ENCODE measurements around the gene IGF1.
A peak's percentile ranks its signal among the peaks of the same experiment; 100 is the strongest.

The IGF1 gene

DNA sequence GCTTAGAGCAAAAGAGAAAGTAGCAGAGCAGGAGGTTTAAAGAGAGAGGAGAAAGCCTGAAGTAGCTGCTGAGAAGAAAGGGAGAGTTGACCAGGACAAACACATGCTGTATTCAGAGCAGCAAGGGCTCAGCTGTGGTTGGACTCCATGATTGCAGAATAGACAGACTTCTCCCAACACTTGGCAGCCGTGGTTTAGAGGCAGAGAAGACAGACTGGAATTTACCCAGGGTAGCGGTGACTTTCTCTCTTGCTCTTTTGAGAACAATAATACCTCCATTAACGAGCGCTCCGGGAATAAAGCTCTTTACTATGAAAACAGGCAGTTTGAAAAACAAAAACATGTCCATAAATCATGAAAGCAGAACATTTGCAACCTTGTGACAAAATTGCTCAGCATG is 21.4 kb upstream of the IGF1 start:
- DNase-seq = no peak
- in situ Hi-C loops (cut with MboI; ENCODE audit: low pct_unique_long_range_greater_than_20kb, low sequenced_read_pairs) = no loop called here

DNA sequence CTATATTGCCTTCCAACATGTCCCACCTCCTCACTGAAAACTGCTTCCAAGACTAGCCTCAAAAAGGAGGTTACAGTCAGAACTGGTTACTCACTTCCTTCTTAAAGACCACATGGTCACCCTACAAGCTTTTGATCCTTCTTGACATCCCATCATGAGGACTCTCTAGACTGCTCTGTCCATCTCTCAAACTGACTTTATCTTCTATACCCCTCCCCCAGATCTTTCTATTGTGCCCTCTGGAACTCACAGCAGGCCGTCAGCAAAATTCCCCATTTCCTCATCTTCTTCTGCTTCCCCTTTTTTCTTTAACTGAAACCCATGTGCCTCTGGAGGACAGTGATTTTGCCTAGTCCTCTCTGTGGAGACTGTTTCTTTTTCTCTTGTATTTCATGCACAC is 18.1 kb upstream of the IGF1 start:
- in situ Hi-C loops (cut with MboI; ENCODE audit: low pct_unique_long_range_greater_than_20kb, low sequenced_read_pairs) = loop anchor here (25.0 kb wide), 1 partner anchor 561 kb away; no protein-coding TSS in a partner anchor
- DNase-seq = no peak

- in situ Hi-C loops (cut with MboI; ENCODE audit: low pct_unique_long_range_greater_than_20kb, low sequenced_read_pairs) = loop anchor here (25.0 kb wide), 1 partner anchor 560 kb away; no protein-coding TSS in a partner anchor
- no peak for DNase-seq
These were observed 17.4 kb upstream of the IGF1 start for GRCh38 chr12:102497743-102498142.

GRCh38 chr12:102496591-102496990 is 16.2 kb upstream of the IGF1 start:
- in situ Hi-C loops (cut with MboI; ENCODE audit: low pct_unique_long_range_greater_than_20kb, low sequenced_read_pairs) = loop anchor here (25.0 kb wide), 1 partner anchor 559 kb away; no protein-coding TSS in a partner anchor

GRCh38 chr12:102487226-102487625 is 6.9 kb upstream of the IGF1 start:
- DNase-seq = no peak
- in situ Hi-C loops (cut with MboI; ENCODE audit: low pct_unique_long_range_greater_than_20kb, low sequenced_read_pairs) = loop anchor here (25.0 kb wide), 1 partner anchor 550 kb away; no protein-coding TSS in a partner anchor

More at GRCh38 chr12:102496591-102496990, 16.2 kb upstream of the IGF1 start:
- no peak for DNase-seq

DNA sequence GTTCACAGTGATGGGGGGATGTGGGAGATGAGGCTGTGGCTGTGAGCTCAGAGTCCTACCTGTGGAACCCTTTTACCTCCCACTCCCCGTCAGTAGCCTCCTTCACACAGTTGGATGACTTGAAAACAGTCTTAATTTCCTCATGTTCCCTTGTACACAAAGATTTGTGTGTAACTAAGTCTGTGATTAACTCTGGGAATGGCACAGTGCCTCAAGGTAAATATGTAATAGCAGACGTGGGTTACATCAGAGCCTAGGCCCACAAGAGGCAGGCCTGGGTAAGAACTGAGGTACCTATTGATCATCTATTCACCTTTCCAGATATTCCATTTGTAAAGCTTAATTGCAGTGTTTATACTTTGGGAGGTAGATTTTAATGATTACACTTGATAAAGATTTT is 5.8 kb upstream of the IGF1 start:
- no peak for DNase-seq
- in situ Hi-C loops (cut with MboI; ENCODE audit: low pct_unique_long_range_greater_than_20kb, low sequenced_read_pairs) = loop anchor here (25.0 kb wide), 1 partner anchor 549 kb away; no protein-coding TSS in a partner anchor

DNA sequence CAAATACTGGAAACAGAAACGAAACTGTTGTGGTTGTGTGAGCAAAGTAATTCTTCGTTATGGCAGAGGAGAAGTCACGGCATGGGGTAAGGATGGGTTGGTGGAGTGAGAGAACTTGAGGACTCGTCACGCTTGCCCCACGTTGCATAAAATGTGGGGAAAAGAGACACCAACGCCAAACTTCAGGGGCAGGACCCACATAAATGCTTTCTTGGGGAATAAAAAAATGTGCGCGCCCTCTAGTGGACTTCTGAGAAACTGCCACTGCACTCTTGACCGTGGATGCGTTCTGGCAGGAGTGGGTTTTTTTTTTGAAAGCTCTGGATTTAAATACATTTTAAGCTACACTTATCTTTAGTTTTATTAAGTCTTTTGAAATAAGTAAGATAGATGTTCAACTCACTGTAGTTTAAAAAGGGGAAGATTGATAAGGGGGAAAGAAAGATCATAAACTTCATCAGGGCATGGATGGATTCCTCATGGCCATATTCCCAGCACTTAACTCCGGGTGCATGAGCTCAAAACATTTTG is 4.1 kb upstream of the IGF1 start:
- peak; percentile 65 for DNase-seq
- in situ Hi-C loops (cut with MboI; ENCODE audit: low pct_unique_long_range_greater_than_20kb, low sequenced_read_pairs) = loop anchor here (25.0 kb wide), 1 partner anchor 547 kb away; no protein-coding TSS in a partner anchor

DNA sequence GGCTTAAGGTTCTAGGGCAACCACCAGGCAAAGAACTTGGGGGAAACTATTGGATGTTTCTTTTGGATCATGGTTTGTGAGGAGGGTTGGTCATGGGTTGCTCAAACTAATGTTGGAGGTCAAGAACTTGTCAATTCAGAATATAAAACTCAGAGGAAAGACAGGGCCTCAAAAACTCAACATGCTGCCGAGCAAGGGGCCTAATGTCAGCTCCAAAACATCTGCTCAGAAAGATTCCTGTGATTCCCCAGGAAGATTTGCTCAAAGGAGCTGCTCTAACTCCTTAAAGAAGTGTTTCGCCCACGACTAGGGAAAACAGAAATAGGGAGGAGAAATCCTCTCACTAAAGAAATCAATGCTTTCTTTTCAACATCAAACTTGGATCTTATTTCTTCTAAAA is 3.7 kb upstream of the IGF1 start:
- in situ Hi-C loops (cut with MboI; ENCODE audit: low pct_unique_long_range_greater_than_20kb, low sequenced_read_pairs) = loop anchor here (25.0 kb wide), 1 partner anchor 547 kb away; no protein-coding TSS in a partner anchor

DNA sequence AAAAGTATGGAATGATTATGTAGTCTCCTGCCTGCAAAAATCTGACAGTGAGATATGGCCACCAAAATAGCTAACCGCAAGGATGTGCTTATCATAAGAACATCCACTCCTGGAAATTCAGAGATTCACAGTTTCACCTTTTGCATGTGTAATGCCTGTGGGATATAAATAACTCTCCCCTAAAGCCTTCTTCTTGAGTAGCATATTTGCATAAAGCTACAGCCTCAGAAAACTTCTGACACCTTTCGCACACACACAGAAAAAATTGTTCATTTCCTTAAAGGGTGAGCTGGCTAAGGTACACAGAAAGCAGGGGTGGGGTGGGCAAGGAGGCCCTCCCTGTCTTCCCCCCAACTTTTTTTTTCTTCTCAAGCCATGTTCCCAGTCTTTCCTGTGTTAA is 3.1 kb upstream of the IGF1 start:
- in situ Hi-C loops (cut with MboI; ENCODE audit: low pct_unique_long_range_greater_than_20kb, low sequenced_read_pairs) = loop anchor here (25.0 kb wide), 1 partner anchor 546 kb away; no protein-coding TSS in a partner anchor
- no peak for DNase-seq

More for the DNA sequence above, 3.7 kb upstream of the IGF1 start:
- no peak for DNase-seq

DNA sequence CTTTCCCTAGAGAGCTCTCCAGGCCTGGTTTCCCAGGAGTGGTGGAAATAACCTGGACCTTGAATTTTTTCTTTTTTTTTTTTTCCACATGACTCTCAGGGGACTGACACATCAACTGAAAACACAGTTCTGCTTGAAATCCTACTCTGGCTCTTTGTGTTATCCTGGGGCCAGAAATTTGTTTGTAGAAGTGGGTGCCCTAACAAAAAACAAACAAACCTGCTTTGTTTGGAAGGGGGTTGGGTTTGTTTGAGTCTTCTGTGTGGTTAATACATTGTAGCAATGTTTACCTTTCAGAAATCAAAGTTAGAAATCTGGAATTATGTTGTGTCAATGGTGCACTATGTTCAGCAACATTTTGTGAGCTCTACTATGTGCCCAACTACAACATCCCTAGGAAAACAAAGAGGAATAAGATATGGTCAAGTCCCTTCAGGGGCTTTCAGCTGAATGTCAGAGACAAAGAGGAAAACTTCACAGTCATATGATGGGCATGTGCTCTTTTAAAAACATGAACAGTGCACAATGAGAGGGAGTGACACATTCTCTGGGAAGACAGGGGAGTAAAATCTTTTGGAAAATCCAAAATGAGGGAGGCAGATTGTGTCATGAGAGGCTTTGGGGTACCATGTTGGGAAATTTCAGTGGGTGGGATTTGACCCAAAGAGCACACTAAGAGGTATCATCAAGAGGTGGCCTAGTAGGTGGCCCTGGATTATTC is 1.5 kb upstream of the IGF1 start:
- in situ Hi-C loops (cut with MboI; ENCODE audit: low pct_unique_long_range_greater_than_20kb, low sequenced_read_pairs) = loop anchor here (25.0 kb wide), 1 partner anchor 545 kb away; no protein-coding TSS in a partner anchor

DNA sequence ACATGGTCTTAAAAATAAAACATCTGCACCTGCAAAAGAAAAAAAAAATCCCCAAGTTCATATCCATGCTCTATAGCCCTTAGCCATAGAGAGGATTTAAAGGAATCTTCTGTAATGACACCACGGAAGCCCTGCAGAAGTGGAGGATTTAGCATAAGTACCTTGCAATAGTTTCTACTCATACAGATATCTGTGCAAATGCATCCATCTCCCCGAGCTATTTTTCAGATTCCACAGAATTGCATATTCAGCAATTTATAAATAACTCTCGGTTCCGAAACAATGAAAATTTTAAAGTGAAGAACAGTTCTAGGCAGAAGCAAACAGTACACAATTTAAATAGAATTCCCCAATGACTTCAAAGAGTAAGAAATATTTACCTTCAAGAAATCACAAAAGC is 424 bp downstream of the IGF1 start:
- in situ Hi-C loops (cut with MboI; ENCODE audit: low pct_unique_long_range_greater_than_20kb, low sequenced_read_pairs) = loop anchor here (25.0 kb wide), 1 partner anchor 543 kb away; no protein-coding TSS in a partner anchor
- DNase-seq = no peak

More for the DNA sequence above, 1.5 kb upstream of the IGF1 start:
- DNase-seq = no peak

DNA sequence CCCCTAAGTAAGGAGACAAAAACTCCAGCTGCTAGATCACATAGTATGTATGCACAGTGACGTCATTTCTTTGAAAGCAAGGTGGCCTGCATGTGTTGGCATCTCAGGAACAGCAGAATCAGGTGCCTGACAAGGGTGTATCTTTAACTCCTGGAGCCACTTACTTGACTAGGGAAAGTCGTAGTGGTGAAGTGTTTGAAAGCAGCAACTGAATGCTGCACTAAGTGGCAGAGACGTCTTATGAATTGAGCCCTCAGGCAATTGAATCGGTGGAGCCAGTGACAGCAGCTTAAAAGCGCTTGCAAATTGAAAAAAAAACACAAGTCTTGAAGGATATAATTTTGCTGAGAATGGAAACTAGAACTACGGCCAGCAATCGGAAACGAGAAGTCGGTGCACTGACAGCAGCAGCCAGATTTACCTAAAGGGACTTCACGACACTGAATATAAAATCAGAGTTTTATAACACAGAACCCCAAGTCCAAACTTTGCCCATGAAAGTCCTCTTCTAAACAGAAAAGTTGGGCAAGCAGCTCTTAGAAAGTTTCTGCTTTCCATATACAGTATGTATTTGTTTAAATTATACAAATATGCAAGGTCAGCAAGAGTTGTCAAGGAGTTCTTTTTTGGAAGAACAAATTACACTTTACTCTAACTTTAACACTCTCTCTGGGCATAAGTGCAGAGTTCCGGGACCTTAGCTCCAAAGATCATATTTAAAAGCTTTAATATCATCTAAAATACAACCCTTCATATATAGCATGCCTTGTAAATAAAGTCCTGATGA is 1.1 kb downstream of the IGF1 start:
- peak; percentile 9 for DNase-seq
- in situ Hi-C loops (cut with MboI; ENCODE audit: low pct_unique_long_range_greater_than_20kb, low sequenced_read_pairs) = loop anchor here (25.0 kb wide), 1 partner anchor 542 kb away; no protein-coding TSS in a partner anchor

- in situ Hi-C loops (cut with MboI; ENCODE audit: low pct_unique_long_range_greater_than_20kb, low sequenced_read_pairs) = loop anchor here (25.0 kb wide), 1 partner anchor 541 kb away; no protein-coding TSS in a partner anchor
- peak; percentile 9 for DNase-seq
These were observed 1.8 kb downstream of the IGF1 start for GRCh38 chr12:102478405-102479098.

- no peak for DNase-seq
- in situ Hi-C loops (cut with MboI; ENCODE audit: low pct_unique_long_range_greater_than_20kb, low sequenced_read_pairs) = loop anchor here (25.0 kb wide), 1 partner anchor 538 kb away; no protein-coding TSS in a partner anchor
These were observed 5.0 kb downstream of the IGF1 start for GRCh38 chr12:102475355-102475754.

DNA sequence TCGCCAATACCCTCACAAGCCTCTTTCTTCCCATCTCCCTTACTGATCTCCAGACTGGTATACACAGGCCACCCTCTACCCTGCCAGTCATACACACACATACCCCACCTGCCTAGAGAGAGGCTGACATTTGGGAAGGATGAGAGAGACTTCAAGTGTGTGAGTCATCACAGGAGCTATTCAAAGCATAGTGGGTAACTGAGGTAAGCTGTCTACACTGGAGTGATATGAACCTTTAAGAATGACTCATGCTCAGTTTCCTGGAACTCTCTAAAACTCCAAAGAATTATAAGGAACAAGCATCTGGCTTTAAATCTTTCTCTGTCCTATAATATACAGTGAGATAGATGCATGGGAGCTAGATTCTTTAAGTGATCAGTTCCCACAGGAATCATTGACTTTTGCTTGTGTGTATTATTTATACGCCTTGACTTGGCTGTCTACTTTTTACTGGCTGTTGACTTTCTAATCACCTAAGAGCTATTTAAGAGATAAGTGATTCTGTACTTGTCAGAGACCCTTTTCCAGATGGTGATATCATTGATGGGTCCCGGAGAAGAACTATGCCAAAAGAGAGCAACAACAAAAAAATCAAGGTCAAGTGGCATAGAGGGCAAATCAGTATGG is 5.8 kb downstream of the IGF1 start:
- in situ Hi-C loops (cut with MboI; ENCODE audit: low pct_unique_long_range_greater_than_20kb, low sequenced_read_pairs) = loop anchor here (25.0 kb wide), 1 partner anchor 537 kb away; no protein-coding TSS in a partner anchor
- no peak for DNase-seq

- in situ Hi-C loops (cut with MboI; ENCODE audit: low pct_unique_long_range_greater_than_20kb, low sequenced_read_pairs) = no loop called here
- no peak for DNase-seq
These were observed 7.9 kb downstream of the IGF1 start for GRCh38 chr12:102472496-102472895.

- no peak for DNase-seq
- in situ Hi-C loops (cut with MboI; ENCODE audit: low pct_unique_long_range_greater_than_20kb, low sequenced_read_pairs) = no loop called here
These were observed 8.8 kb downstream of the IGF1 start for GRCh38 chr12:102471556-102471955.

DNA sequence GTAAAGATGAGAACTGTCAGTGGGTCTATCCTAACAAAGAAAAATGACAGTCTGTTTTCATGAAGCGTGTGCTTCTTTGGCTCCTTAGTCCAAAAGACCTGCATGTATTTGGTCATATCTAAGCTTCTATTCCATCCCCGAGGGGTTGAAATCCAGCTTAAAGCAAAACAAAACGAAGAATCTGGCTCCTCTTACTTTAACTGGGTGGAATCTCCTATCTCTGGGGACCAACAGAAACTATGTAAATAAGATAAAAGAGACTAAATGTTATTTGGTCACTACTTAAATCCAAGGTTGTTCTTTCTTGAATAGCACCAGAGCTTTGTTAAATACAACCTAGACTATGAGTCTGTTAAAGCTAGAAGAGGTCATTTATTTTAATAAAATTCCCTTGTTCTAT is 9.4 kb downstream of the IGF1 start:
- in situ Hi-C loops (cut with MboI; ENCODE audit: low pct_unique_long_range_greater_than_20kb, low sequenced_read_pairs) = no loop called here
- DNase-seq = no peak
